ENCODE measurements around the gene BASP1.
"Not testable (repeated sequence)": the region's sequence is repeated elsewhere in the genome, so short reads cannot be mapped to it uniquely, and the experiment has no call there.

Gene BASP1

GRCh38 chr5:17287501-17288155, 70.2 kb downstream of the BASP1 start:
- no peak for DNase-seq (ENCODE audit: low spot score)
- FAIRE-seq, result no peak

GRCh38 chr5:17288570-17288969, 71.1 kb downstream of the BASP1 start:
- no peak for DNase-seq (ENCODE audit: low spot score)
- no peak for FAIRE-seq

- no peak for DNase-seq (ENCODE audit: low spot score)
- FAIRE-seq, result no peak
Observed at GRCh38 chr5:17289681-17290539, 72.5 kb downstream of the BASP1 start.

GRCh38 chr5:17290540-17290974, 73.1 kb downstream of the BASP1 start:
- no peak for DNase-seq (ENCODE audit: low spot score)
- no peak for FAIRE-seq

GRCh38 chr5:17292434-17293015, 75.1 kb downstream of the BASP1 start:
- DNase-seq (ENCODE audit: low spot score), result no peak
- FAIRE-seq, result no peak

- DNase-seq (ENCODE audit: low spot score), result no peak
- FAIRE-seq, result no peak
Observed at GRCh38 chr5:17294639-17295311, 77.3 kb downstream of the BASP1 start.

- FAIRE-seq (no peak), DNase-seq (ENCODE audit: low spot score) (no peak)
Observed at GRCh38 chr5:17295671-17296070, 78.2 kb downstream of the BASP1 start.

- FAIRE-seq (no peak), DNase-seq (ENCODE audit: low spot score) (no peak)
Observed at GRCh38 chr5:17302106-17302505, 84.7 kb downstream of the BASP1 start.

- FAIRE-seq, result no peak
- no peak for DNase-seq (ENCODE audit: low spot score)
Observed at GRCh38 chr5:17302604-17303003, 85.2 kb downstream of the BASP1 start.

GRCh38 chr5:17304282-17304681, 86.9 kb downstream of the BASP1 start:
- no peak for DNase-seq (ENCODE audit: low spot score)
- no peak for FAIRE-seq

- FAIRE-seq, result no peak
- no peak for DNase-seq (ENCODE audit: low spot score)
Observed at GRCh38 chr5:17305017-17305416, 87.6 kb downstream of the BASP1 start.

GRCh38 chr5:17305964-17306725, 88.7 kb downstream of the BASP1 start:
- FAIRE-seq, result no peak
- DNase-seq (ENCODE audit: low spot score), result no peak

- FAIRE-seq, result no peak
- no peak for DNase-seq (ENCODE audit: low spot score)
Observed at GRCh38 chr5:17306726-17307091, 89.3 kb downstream of the BASP1 start.

- FAIRE-seq; DNase-seq (ENCODE audit: low spot score): not testable (repeated sequence)
Observed at GRCh38 chr5:17307440-17307839, 90.0 kb downstream of the BASP1 start.

GRCh38 chr5:17308326-17309065, 91.1 kb downstream of the BASP1 start:
- DNase-seq (ENCODE audit: low spot score), result no peak
- FAIRE-seq, result no peak

GRCh38 chr5:17309462-17309861, 92.0 kb downstream of the BASP1 start:
- DNase-seq (ENCODE audit: low spot score) (no peak), FAIRE-seq (peak; percentile 32)

- not testable (repeated sequence) for FAIRE-seq
Observed at GRCh38 chr5:17310502-17310901, 93.1 kb downstream of the BASP1 start.

GRCh38 chr5:17311811-17312210, 94.4 kb downstream of the BASP1 start:
- not testable (repeated sequence) for FAIRE-seq; DNase-seq (ENCODE audit: low spot score)

More at GRCh38 chr5:17310502-17310901, 93.1 kb downstream of the BASP1 start:
- DNase-seq (ENCODE audit: low spot score), result not testable (repeated sequence)

GRCh38 chr5:17312358-17312757, 94.9 kb downstream of the BASP1 start:
- no peak for DNase-seq (ENCODE audit: low spot score)
- no peak for FAIRE-seq

- no peak for FAIRE-seq
- no peak for DNase-seq (ENCODE audit: low spot score)
Observed at GRCh38 chr5:17314907-17315471, 97.6 kb downstream of the BASP1 start.
